NCI-H2171 treated with DMSO at 0.1 percent for 48 hours (cell line): Measurements from ENCODE around the gene ME3.
"Not testable (repeated sequence)": the region's sequence is repeated elsewhere in the genome, so short reads cannot be mapped to it uniquely, and the experiment has no call there.

Experiments used
- DNase-seq: peaks from one replicate; lab custom pipeline; 2025; lab: John Stamatoyannopoulos, UW

Gene ME3

DNA sequence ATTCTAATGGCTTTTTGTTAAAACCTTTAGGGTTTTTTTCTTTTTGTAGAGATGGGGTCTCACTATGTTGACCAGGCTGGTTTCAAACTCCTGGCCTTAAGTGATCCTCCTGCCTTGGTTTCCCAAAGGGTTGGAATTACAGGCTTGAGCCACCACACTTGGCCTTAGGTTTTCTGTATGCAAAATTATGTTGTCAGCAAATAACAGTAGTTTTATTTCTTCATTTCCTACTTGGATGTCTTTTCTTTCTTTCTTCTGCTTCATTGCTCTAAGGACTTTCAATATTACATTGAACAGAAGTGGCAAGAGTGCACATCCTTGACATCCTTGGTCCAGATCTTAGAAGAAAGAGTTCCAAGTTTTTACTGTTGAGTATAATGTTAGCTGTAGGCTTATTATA is 245.0 kb downstream of the ME3 start:
- DNase-seq: no peak

DNA sequence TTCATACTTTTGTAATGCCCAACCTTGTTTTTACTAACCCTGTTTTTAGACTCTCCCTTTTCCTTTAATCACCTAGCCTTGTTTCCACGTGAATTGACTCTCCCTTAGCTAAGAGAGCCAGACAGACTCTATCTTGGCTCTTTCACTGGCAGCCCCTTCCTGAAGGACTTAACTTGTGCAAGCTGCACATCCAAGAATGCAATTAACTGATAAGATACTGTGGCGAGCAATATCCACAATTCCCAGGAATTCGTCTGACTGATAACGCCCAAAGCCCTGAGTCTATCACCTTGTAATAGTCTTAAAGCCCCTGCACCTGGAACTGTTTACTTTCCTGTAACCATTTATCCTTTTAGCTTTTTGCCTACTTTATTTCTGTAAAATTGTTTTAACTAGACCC is 248.9 kb downstream of the ME3 start:
- not testable (repeated sequence) for DNase-seq

DNA sequence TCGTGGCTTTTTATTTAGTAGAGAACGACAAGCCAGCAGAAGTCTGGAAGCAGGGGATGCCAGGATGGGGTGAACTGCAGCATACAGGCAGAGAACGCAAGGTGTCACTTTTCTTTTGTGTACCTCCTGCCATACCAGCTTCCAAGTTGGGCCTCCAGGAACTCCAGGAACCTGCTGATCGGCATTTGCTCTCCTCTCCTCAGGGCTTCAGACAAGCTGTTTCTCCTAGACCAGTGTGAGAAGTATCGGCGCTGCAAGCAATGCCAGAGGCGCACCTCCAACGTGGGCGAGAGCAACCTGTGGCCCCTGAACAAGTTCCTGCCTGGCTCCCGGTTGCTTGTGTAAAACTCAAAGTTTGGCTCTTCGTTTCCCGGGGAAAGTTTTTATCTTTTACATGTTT is 250.0 kb downstream of the ME3 start:
- DNase-seq: no peak

DNA sequence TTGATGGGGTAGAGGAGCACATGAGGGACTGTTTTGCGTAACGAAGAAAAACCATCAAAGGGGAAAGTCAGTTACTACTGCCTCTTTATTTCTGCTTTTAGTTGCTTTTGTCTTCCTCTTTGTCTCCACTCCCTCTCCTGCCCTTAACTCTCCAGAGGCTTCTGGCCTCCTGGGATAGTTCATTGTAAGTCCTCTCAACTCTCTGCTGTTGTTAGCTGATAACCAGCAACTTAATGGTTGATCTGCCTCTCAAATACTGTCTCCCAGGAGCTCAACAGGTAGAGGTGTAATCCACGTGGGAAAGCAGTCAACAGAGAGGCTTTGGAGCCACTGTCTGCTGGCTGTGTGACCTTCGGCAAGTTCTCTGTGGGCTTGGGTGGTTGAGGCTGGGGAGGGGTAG is 250.5 kb downstream of the ME3 start:
- DNase-seq: no peak

DNA sequence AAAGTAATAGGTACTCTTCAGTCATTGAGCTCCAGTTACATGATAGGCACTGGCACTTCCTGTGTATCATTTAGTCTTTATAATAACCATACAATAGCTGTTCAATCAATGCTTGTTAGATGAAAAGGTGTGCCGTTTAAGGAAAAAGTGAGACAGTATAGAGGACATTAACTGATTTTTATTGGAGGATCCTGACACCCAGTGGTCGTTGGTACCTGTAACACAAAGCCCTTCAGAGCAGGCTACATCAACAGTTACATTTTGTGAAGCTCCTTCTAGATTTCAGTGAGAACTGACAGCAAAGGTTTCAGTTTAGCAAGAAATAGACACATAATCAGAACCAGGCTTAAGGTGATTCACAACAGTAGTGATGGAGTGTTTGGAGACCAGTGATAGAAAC is 253.5 kb downstream of the ME3 start:
- peak; percentile 80 for DNase-seq

DNA sequence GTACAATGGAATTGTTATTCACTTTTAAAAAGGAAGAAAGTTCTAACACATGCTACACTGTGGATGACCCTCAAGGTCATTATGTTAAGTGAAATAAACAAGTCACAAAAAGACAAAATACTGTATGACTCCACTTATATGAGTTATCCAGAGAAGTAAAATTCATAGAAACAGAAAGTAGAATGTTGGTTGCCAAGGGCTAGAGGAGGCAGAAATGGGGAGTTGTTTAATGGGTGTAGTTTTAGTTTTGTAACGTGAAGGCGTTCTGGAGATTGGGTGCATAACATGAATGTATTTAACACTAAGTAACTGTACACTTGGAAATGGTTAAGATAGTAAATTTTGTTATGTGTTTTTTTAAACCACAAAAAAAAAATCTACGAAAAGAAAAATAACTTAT is 253.9 kb downstream of the ME3 start:
- no peak for DNase-seq

DNA sequence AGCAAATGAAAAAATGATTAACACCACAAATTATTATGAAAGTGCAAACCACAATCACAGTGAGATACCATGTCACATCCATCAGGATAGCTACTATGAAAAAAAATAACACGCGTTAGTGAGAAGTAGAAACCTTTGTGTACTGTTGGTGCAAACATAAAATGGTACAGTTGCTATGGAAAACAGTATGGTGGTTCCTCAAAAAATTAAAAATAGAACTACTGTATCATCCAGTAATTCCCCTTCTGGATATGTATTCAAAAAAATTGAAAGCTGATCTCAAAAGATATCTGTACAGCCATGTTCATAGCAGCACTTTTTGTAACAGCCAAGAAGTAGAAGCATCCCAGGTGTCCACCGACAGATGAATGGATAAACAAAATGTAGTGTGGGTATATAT is 254.3 kb downstream of the ME3 start:
- no peak for DNase-seq

DNA sequence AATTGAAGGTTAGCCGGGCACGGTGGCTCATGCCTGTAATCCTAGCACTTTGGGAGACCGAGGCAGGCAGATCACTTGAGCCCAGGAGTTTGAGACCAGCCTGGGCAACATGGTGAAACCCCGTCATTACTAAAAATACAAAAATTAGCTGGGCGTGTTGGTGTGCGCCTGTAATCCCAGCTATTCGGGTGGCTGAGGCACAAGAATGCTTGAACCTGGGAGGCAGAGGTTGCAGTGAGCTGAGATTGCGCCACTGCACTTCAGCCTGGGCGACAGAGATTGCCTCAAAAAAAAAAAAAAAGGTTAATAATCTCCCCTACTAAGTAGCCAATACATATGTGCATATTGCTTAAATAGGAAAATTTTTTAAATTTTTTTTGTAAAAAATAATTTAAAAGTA is 255.5 kb downstream of the ME3 start:
- not testable (repeated sequence) for DNase-seq

DNA sequence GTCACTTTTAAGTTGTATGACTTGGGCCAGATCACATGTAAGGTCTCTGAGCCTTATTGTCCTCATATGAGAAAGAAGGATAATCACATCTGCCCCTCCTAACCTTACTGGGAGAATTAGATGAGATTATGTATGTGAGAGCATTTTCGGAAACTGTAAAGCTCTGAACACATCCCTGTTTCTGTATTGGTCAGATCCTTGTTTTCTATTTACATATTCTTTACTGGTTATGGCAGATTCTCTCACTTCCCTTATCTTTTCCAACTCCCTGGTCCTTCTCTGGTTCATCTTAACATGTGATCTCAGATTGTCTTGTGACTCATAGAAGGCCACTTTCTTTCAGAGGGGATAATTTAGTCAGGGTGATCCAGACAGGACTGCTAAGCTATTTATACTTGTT is 255.9 kb downstream of the ME3 start:
- DNase-seq: no peak

DNA sequence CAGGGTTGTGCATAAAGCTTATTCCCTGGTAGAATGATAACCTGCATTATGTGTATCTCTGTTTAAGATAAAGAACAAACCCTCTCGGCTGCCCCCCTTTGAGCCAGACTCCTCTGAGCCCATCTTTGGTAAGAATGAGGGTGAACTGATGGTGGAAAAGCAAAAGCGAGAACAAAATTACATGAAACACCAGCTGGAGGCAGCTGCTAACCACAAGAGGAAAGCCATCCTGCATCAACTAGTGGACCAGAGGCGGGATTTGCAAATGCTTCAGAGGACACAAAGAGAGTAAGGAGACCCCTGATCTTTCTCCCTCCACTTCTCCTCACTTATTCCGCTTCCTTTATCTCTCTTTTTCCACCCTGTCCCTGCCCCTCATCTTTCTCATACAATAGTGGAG is 257.4 kb downstream of the ME3 start:
- no peak for DNase-seq

DNA sequence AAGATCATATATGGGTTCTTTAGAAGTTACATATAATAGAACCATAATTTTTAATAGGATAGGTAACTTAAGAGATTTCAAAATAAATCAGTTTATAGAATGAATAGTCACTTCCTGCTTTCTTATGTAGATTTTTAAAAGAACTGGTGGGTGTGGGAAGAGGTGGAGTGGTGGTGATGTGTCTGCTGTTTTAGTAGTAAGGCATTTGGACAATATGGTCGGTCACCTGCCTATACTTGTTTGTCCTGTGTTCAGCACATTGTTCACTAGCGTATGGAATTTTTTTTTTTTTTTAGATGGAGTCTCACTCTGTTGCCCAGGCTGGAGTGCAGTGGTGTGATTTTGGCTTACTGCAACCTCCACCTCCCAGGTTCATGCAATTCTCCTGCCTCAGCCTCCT is 258.4 kb downstream of the ME3 start:
- no peak for DNase-seq

DNA sequence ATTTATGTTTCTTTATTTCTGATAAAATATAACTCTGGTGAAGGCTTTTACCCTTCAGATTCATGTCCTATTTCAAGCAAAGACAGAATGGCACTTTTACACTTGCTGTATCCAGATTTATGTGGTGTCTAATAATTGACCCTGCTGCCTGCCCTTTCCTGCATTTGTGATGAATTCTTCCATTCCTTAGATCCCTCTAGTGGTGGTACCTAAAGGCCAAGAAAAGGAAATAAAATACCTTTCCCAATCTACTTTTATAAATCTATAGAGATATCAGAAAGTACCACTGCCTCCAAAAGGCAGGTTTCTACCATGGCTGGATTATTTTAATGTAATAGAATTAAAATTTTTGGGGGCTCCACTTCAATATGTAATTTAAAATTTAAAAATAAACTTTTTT is 263.6 kb downstream of the ME3 start:
- DNase-seq: no peak

DNA sequence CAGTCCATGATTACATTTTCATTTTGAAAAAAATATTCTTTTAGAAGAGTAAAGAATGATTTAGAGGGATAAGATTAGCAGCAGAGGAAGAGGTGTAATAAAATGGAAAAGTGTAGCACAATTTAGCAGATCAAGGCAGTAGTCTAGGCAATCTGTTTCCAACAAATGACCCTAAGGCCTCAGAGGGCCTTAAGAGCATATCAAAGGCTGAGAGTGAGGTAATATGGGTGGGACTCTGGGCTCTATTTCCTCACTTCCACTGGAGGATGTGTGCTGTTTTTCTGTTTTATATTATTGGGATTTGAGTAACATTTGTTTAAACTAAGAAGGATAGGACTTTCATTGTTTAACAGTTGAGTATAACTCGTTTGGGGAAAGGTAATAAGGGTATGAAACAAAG is 269.0 kb downstream of the ME3 start:
- DNase-seq: no peak

DNA sequence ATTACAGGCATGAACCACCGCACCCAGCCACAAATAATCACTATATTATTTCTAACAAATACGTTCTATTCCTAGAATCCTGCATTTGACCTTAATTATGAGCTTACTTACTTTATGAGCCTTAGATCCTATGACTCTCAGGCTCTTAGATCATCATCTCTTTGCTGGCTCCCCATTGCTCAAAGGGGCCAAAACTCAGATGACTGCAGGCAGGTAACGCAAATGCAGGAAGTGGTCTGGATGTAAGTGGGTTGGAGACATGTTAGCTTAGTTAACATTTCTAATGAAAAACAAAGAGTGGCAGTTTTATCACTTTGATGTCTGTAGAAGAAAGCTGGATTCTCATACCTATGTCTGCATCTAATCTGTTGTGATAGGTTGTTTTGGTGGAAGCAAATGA is 274.3 kb downstream of the ME3 start:
- no peak for DNase-seq

DNA sequence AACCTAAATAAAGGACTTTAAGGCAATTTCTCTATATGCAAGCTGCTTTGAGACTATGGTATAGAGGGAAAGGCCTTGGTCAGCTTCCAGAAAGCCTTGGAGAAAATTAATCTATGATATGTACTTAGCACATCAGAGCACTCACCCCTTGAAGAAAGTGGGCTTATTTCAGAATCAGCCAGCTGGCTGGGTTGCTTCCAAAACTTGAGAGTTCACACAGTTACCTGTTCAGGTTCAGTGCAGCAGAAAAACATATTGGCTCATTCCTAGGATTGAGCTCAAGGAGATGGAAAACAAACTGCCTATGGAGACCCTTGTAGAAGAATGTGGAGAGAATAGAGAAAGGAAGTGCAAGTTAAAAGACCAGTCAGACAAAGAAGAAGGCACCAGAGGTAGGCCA is 275.1 kb downstream of the ME3 start:
- no peak for DNase-seq

DNA sequence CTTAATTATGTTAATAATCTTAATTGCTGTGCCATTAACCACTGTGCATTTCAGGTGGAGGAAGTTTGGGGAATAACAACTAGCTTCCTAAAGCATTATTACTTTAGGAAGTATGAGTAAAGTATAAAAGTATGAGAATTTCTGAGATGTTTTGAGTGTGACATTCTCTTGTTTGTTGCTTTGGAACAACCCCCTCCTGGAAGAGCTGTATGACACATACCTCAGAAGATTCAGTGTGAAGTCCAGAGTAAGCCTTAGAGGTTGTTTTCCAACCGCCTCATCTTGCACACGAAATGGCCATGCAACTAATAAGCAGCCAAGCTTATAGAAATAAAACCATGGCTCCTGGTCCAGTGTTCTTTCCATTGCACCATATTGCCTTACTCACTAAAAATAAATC is 276.0 kb downstream of the ME3 start:
- DNase-seq: no peak

DNA sequence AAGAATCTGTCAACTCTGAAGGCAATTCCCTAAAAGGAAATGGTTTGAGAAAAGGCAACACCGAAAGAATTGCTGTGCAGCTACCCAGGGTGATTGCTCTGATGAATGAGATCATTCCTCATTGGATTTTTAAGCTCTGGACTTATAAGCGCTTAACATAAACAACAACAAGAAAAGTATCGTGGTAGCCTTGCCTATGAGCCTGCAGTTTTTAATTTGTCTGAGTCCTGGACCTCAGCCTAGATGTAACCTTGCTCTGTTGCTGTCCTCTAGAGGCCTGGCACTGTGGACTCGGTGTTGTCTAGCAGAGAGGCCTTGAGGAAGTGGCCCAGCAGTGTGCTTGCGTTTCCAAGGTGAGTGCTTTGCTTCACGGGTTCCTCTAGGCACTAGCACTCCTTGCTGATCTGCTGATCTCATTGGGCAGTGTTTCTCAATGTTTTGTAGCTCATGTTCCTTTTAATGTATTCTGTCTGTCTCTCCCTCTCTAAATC is 277.3 kb downstream of the ME3 start:
- no peak for DNase-seq
